NB4 (cell line): ENCODE data around the gene KRTAP12-3.

Source experiments
- CTCF ChIP-seq: IDR thresholded peaks from one replicate; pipeline ENCODE4 v1.5.1; 2012; ENCODE audit warnings: low read depth, low read length
- POLR2A ChIP-seq: IDR thresholded peaks from 2 replicates; pipeline ENCODE4 v1.6.1; 2011; ENCODE audit warnings: mild to moderate bottlenecking; ENCODE audit not compliant: insufficient read length; ENCODE audit errors: extremely low read depth

GRCh38 chr21:44701541-44701940 lies 43.8 kb downstream of the KRTAP12-3 start:
- TF ChIP-seq POLR2A (no peak), CTCF (no peak)
